GM18873 (cell line): Measurements from ENCODE around the gene PLEKHG3.

Experiments
- ATAC-seq: cut with Tn5 transposase; IDR thresholded peaks from one replicate; pipeline ENCODE4 v1.9.1; 2021; ENCODE audit warnings: mild to moderate bottlenecking, moderate library complexity, moderate number of reproducible peaks; ENCODE audit not compliant: unreplicated experiment, low FRiP score

PLEKHG3 gene

GRCh38 chr14:64741961-64742360 lies 37.7 kb downstream of the PLEKHG3 start:
- ATAC-seq = no peak

- ATAC-seq = no peak
These were observed 38.8 kb downstream of the PLEKHG3 start for GRCh38 chr14:64743061-64743460.

- no peak for ATAC-seq
These were observed 41.4 kb downstream of the PLEKHG3 start for GRCh38 chr14:64745511-64746091.

GRCh38 chr14:64746298-64747250 lies 42.4 kb downstream of the PLEKHG3 start:
- ATAC-seq = no peak

GRCh38 chr14:64747327-64747726 lies 43.1 kb downstream of the PLEKHG3 start:
- no peak for ATAC-seq

- no peak for ATAC-seq
These were observed 44.3 kb downstream of the PLEKHG3 start for GRCh38 chr14:64748521-64748920.

GRCh38 chr14:64748995-64749714 lies 44.9 kb downstream of the PLEKHG3 start:
- no peak for ATAC-seq

GRCh38 chr14:64752909-64753308 lies 48.7 kb downstream of the PLEKHG3 start:
- ATAC-seq = no peak

- ATAC-seq = no peak
These were observed 49.1 kb downstream of the PLEKHG3 start for GRCh38 chr14:64753374-64753773.

GRCh38 chr14:64753999-64754398 lies 49.8 kb downstream of the PLEKHG3 start:
- ATAC-seq = no peak

GRCh38 chr14:64754685-64755084 lies 50.5 kb downstream of the PLEKHG3 start:
- no peak for ATAC-seq

- ATAC-seq = no peak
These were observed 51.6 kb downstream of the PLEKHG3 start for GRCh38 chr14:64755781-64756221.

GRCh38 chr14:64756712-64757111 lies 52.5 kb downstream of the PLEKHG3 start:
- no peak for ATAC-seq

GRCh38 chr14:64757601-64758000 lies 53.4 kb downstream of the PLEKHG3 start:
- no peak for ATAC-seq

GRCh38 chr14:64758025-64758521 lies 53.8 kb downstream of the PLEKHG3 start:
- no peak for ATAC-seq

- no peak for ATAC-seq
These were observed 54.7 kb downstream of the PLEKHG3 start for GRCh38 chr14:64758691-64759554.

- no peak for ATAC-seq
These were observed 55.3 kb downstream of the PLEKHG3 start for GRCh38 chr14:64759555-64759938.

GRCh38 chr14:64760146-64760755 lies 56.0 kb downstream of the PLEKHG3 start:
- ATAC-seq = no peak

GRCh38 chr14:64760916-64761315 lies 56.7 kb downstream of the PLEKHG3 start:
- no peak for ATAC-seq
